Stimulated activated CD4-positive, alpha-beta T cell treated with anti-CD3 and anti-CD28 coated beads, Interleukin-12 subunit alpha, Interleukin-12 subunit beta, amount 100 ng/mL, for 24 hours (primary cell): Measurements from ENCODE around the gene CCDC102B.
"Not testable (repeated sequence)": the region's sequence is repeated elsewhere in the genome, so short reads cannot be mapped to it uniquely, and the experiment has no call there.

Experiments used
- DNase-seq, 2 experiments: peaks; one replicate each; pipeline ENCODE4 v3.0.0-alpha.2; 2020; ENCODE audit warnings: low read depth in 2 of 2

The CCDC102B gene

GRCh38 chr18:68909579-68909978 is 111.7 kb downstream of the CCDC102B start:
- DNase-seq = no peak

GRCh38 chr18:68915061-68915460 is 117.2 kb downstream of the CCDC102B start:
- no peak for DNase-seq

- DNase-seq = no peak
Measured at GRCh38 chr18:68916734-68917133, 118.9 kb downstream of the CCDC102B start.

GRCh38 chr18:68918216-68918615 is 120.3 kb downstream of the CCDC102B start:
- DNase-seq = no peak

GRCh38 chr18:68919900-68920299 is 122.0 kb downstream of the CCDC102B start:
- no peak for DNase-seq

- no peak for DNase-seq
Measured at GRCh38 chr18:68922392-68922791, 124.5 kb downstream of the CCDC102B start.

- DNase-seq = no peak
Measured at GRCh38 chr18:68925268-68925667, 127.4 kb downstream of the CCDC102B start.

GRCh38 chr18:68928762-68929675 is 131.1 kb downstream of the CCDC102B start:
- no peak for DNase-seq

- no peak for DNase-seq
Measured at GRCh38 chr18:68935686-68936085, 137.8 kb downstream of the CCDC102B start.

GRCh38 chr18:68937029-68937599 is 139.2 kb downstream of the CCDC102B start:
- DNase-seq = no peak

GRCh38 chr18:68940039-68940438 is 142.2 kb downstream of the CCDC102B start:
- DNase-seq = no peak

GRCh38 chr18:68940754-68941153 is 142.9 kb downstream of the CCDC102B start:
- no peak for DNase-seq

- DNase-seq = no peak
Measured at GRCh38 chr18:68942230-68942629, 144.3 kb downstream of the CCDC102B start.

- DNase-seq = not testable (repeated sequence)
Measured at GRCh38 chr18:68943861-68944260, 146.0 kb downstream of the CCDC102B start.

- DNase-seq = no peak
Measured at GRCh38 chr18:68944330-68944729, 146.4 kb downstream of the CCDC102B start.

- DNase-seq = no peak
Measured at GRCh38 chr18:68944826-68945225, 146.9 kb downstream of the CCDC102B start.

GRCh38 chr18:68948622-68949021 is 150.7 kb downstream of the CCDC102B start:
- no peak for DNase-seq

- no peak for DNase-seq
Measured at GRCh38 chr18:68954738-68955137, 156.9 kb downstream of the CCDC102B start.

- no peak for DNase-seq
Measured at GRCh38 chr18:68956650-68957049, 158.8 kb downstream of the CCDC102B start.

- no peak for DNase-seq
Measured at GRCh38 chr18:68960355-68960754, 162.5 kb downstream of the CCDC102B start.

- no peak for DNase-seq
Measured at GRCh38 chr18:68962623-68963022, 164.7 kb downstream of the CCDC102B start.

GRCh38 chr18:68965817-68966216 is 167.9 kb downstream of the CCDC102B start:
- DNase-seq = no peak

- no peak for DNase-seq
Measured at GRCh38 chr18:68969027-68969426, 171.1 kb downstream of the CCDC102B start.
